GM23338 (cell line): Measurements from ENCODE around the gene TRIM71. TPM values are rescaled to one million over a fixed set of nuclear protein-coding genes. Genes with fewer than 3 reads are reported as not detected.
A peak's percentile ranks its signal among the peaks of the same experiment; 100 is the strongest.
"Not testable (repeated sequence)": the region's sequence is repeated elsewhere in the genome, so short reads cannot be mapped to it uniquely, and the experiment has no call there.

Experiments used
- ATAC-seq: fragments of 200-7000 bp; cut with Tn5 transposase; 3 replicates; pipeline ENCODE4 v1.9.1; 2020
- DNase-seq: peaks from one replicate; pipeline ENCODE4 v3.0.0-alpha.2; 2015; ENCODE audit warnings: low spot score
- H2AFZ ChIP-seq: fragments of 200-600 bp; sonication (generic); 2 replicates; pipeline ENCODE4 v1.8.0; 2016; ENCODE audit warnings: antibody characterized with exemption, mild to moderate bottlenecking, moderate library complexity
- H3F3A ChIP-seq: fragments of 200-600 bp; sonication (generic); replicated peaks from 2 replicates; pipeline ENCODE4 v1.8.0; 2017; ENCODE audit warnings: antibody characterized with exemption, mixed run types, low read depth
- H3K27ac ChIP-seq: fragments of 200-600 bp; sonication (generic); 2 replicates; pipeline ENCODE4 v1.6.1; 2016; ENCODE audit warnings: low read depth
- H3K27me3 ChIP-seq: fragments of 200-600 bp; sonication (generic); 2 replicates; pipeline ENCODE4 v1.8.0; 2016; ENCODE audit warnings: mild to moderate bottlenecking, mixed run types, moderate library complexity; ENCODE audit not compliant: insufficient read depth
- H3K36me3 ChIP-seq: fragments of 200-600 bp; sonication (generic); 2 replicates; pipeline ENCODE4 v1.8.0; 2016; ENCODE audit warnings: mild to moderate bottlenecking; ENCODE audit not compliant: insufficient read depth
- H3K4me1 ChIP-seq: fragments of 200-600 bp; sonication (generic); 2 replicates; pipeline ENCODE4 v1.8.0; 2016; ENCODE audit warnings: mild to moderate bottlenecking, moderate library complexity; ENCODE audit not compliant: insufficient read depth
- H3K4me2 ChIP-seq: fragments of 200-600 bp; sonication (generic); 2 replicates; pipeline ENCODE4 v1.7.1; 2017; ENCODE audit warnings: mixed run types
- H3K4me3 ChIP-seq: fragments of 200-600 bp; sonication (generic); 2 replicates; pipeline ENCODE4 v1.6.1; 2016; ENCODE audit warnings: mixed run types
- H3K79me2 ChIP-seq: fragments of 200-600 bp; sonication (generic); replicated peaks from 2 replicates; pipeline ENCODE4 v1.8.0; 2017; ENCODE audit warnings: mild to moderate bottlenecking; ENCODE audit not compliant: insufficient read depth
- H3K9me2 ChIP-seq: fragments of 200-600 bp; sonication (generic); 2 replicates; pipeline ENCODE4 v1.8.0; 2017; ENCODE audit not compliant: insufficient read depth
- H4K20me1 ChIP-seq: fragments of 200-600 bp; sonication (generic); replicated peaks from 2 replicates; pipeline ENCODE4 v1.8.0; 2017; ENCODE audit warnings: mild to moderate bottlenecking; ENCODE audit not compliant: insufficient read depth
- H3K27ac Mint-ChIP-seq: 2 replicates; pipeline ENCODE4 v1.8.0; 2020; ENCODE audit warnings: inconsistent platforms, mild to moderate bottlenecking, moderate library complexity, mixed read lengths
- H3K27me3 Mint-ChIP-seq: 3 replicates; pipeline ENCODE4 v1.8.0; 2022; ENCODE audit warnings: low read depth, mild to moderate bottlenecking, moderate library complexity, mixed read lengths, inconsistent platforms; ENCODE audit not compliant: insufficient read depth, poor library complexity
- H3K36me3 Mint-ChIP-seq: 3 replicates; pipeline ENCODE4 v1.8.0; 2021; ENCODE audit warnings: low read depth, mild to moderate bottlenecking, inconsistent platforms, moderate library complexity, mixed read lengths
- H3K4me1 Mint-ChIP-seq: 3 replicates; pipeline ENCODE4 v1.8.0; 2020; ENCODE audit warnings: mild to moderate bottlenecking, inconsistent platforms, mixed read lengths
- H3K4me3 Mint-ChIP-seq: 3 replicates; pipeline ENCODE4 v1.8.0; 2021; ENCODE audit warnings: moderate library complexity, mild to moderate bottlenecking, inconsistent platforms, mixed read lengths
- H3K9me3 Mint-ChIP-seq: 3 replicates; pipeline ENCODE4 v1.8.0; 2020; ENCODE audit warnings: moderate library complexity, mild to moderate bottlenecking, inconsistent platforms, mixed read lengths
- EZH2 ChIP-seq: fragments of 200-600 bp; sonication (generic); IDR thresholded peaks from one replicate; pipeline ENCODE4 v1.8.0; 2017; ENCODE audit warnings: antibody characterized with exemption, mild to moderate bottlenecking, low read depth; ENCODE audit not compliant: unreplicated experiment
- EZH2phosphoT487 ChIP-seq: fragments of 200-600 bp; sonication (generic); IDR thresholded peaks from one replicate; pipeline ENCODE4 v1.8.1; 2018; ENCODE audit warnings: antibody characterized with exemption; ENCODE audit not compliant: unreplicated experiment
- POLR2AphosphoS5 ChIP-seq: IDR thresholded peaks from 2 replicates; pipeline ENCODE4 v1.6.1; 2016; ENCODE audit warnings: antibody characterized with exemption, low read depth
- STAT1 ChIP-seq: IDR thresholded peaks from one replicate; pipeline ENCODE4 v1.6.1; 2016; ENCODE audit warnings: antibody characterized with exemption; ENCODE audit not compliant: unreplicated experiment
- polyA plus RNA-seq: library from polyadenylated mRNA; unstranded; fragments of >200 nt; fragmentation: Nextera tagmentation; extraction: Ambion mirVana; gene quantifications from 2 replicates; pipeline ENCODE4 v1.2.1, GENCODE V29; 2016
- total RNA-seq: library from RNA; depleted of rRNA; stranded (reverse); fragments of >200 nt; shearing (Covaris generic); gene quantifications from 2 replicates; pipeline ENCODE4 v1.2.3, GENCODE V29; 2014
- TF ChIP-seq, protein P1 (sequence below): fragments of 250-450 bp; sonication (Bioruptor Pico); IDR thresholded peaks from 2 replicates; pipeline ENCODE4 v1.5.0; 2020; ENCODE audit warnings: mild to moderate bottlenecking, moderate library complexity

TRIM71 gene
- total and polyA plus RNA-seq, 2 experiments from 2014 or later: 71.5 to 346 TPM

DNA sequence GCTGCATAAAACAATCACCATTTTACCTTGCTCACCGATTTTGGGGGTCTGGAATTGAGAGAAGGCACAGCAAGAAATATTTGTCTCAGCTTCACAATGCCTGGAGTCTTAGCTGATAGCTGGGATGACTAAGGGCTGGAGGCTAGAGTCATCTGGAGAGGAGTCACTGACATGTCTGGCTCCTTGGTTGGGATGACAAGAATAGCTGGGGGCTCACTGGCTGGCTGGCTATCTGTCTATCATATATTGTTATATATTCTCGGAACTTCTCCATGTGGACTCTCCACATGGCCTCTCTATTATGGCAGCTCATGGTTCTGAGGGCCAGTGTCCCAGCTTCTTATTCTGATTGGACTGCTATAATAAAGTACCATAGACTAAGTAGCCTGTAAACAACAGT, 20.0 kb upstream of the TRIM71 start (continued):
- TF ChIP-seq, protein P1, sequence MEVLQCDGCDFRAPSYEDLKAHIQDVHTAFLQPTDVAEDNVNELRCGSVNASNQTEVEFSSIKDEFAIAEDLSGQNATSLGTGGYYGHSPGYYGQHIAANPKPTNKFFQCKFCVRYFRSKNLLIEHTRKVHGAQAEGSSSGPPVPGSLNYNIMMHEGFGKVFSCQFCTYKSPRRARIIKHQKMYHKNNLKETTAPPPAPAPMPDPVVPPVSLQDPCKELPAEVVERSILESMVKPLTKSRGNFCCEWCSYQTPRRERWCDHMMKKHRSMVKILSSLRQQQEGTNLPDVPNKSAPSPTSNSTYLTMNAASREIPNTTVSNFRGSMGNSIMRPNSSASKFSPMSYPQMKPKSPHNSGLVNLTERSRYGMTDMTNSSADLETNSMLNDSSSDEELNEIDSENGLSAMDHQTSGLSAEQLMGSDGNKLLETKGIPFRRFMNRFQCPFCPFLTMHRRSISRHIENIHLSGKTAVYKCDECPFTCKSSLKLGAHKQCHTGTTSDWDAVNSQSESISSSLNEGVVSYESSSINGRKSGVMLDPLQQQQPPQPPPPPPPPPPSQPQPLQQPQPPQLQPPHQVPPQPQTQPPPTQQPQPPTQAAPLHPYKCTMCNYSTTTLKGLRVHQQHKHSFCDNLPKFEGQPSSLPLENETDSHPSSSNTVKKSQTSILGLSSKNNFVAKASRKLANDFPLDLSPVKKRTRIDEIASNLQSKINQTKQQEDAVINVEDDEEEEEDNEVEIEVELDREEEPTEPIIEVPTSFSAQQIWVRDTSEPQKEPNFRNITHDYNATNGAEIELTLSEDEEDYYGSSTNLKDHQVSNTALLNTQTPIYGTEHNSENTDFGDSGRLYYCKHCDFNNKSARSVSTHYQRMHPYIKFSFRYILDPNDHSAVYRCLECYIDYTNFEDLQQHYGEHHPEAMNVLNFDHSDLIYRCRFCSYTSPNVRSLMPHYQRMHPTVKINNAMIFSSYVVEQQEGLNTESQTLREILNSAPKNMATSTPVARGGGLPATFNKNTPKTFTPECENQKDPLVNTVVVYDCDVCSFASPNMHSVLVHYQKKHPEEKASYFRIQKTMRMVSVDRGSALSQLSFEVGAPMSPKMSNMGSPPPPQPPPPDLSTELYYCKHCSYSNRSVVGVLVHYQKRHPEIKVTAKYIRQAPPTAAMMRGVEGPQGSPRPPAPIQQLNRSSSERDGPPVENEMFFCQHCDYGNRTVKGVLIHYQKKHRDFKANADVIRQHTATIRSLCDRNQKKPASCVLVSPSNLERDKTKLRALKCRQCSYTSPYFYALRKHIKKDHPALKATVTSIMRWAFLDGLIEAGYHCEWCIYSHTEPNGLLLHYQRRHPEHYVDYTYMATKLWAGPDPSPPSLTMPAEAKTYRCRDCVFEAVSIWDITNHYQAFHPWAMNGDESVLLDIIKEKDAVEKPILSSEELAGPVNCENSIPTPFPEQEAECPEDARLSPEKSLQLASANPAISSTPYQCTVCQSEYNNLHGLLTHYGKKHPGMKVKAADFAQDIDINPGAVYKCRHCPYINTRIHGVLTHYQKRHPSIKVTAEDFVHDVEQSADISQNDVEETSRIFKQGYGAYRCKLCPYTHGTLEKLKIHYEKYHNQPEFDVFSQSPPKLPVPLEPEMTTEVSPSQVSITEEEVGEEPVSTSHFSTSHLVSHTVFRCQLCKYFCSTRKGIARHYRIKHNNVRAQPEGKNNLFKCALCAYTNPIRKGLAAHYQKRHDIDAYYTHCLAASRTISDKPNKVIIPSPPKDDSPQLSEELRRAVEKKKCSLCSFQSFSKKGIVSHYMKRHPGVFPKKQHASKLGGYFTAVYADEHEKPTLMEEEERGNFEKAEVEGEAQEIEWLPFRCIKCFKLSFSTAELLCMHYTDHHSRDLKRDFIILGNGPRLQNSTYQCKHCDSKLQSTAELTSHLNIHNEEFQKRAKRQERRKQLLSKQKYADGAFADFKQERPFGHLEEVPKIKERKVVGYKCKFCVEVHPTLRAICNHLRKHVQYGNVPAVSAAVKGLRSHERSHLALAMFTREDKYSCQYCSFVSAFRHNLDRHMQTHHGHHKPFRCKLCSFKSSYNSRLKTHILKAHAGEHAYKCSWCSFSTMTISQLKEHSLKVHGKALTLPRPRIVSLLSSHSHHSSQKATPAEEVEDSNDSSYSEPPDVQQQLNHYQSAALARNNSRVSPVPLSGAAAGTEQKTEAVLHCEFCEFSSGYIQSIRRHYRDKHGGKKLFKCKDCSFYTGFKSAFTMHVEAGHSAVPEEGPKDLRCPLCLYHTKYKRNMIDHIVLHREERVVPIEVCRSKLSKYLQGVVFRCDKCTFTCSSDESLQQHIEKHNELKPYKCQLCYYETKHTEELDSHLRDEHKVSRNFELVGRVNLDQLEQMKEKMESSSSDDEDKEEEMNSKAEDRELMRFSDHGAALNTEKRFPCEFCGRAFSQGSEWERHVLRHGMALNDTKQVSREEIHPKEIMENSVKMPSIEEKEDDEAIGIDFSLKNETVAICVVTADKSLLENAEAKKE: no peak
- TF ChIP-seq EZH2: no peak
- TF ChIP-seq POLR2AphosphoS5: no peak

DNA sequence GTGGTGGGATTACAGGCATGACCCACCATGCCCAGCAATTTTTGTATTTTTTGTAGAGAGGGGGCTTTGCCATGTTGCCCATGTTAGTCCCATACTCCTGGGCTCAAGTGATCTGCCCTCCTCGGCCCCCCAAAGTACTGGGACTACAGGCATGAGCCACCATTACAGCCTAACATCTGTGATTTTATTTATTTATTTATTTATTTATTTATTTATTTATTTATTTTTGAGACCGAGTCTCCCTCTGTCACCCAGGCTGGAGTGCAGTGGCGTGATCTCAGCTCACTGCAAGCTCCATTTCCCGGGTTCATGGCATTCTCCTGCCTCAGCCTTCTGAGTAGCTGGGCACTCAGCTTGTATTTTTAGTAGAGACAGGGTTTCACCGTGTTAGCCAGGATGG, 16.4 kb upstream of the TRIM71 start:
- not testable (repeated sequence) for H3K4me3 Mint-ChIP-seq, H3K9me2 ChIP-seq, H3K27ac Mint-ChIP-seq, H3K4me2 ChIP-seq, H3F3A ChIP-seq, H3K36me3 ChIP-seq, H4K20me1 ChIP-seq, H3K4me3 ChIP-seq, H3K9me3 Mint-ChIP-seq, H3K27ac ChIP-seq, H3K27me3 Mint-ChIP-seq, H3K79me2 ChIP-seq, H2AFZ ChIP-seq, H3K27me3 ChIP-seq, DNase-seq, ATAC-seq
- Mint-ChIP-seq H3K4me1 (peaks cover 15% of the 10 kb centered on the region), H3K36me3 (peaks cover 14% of the 10 kb centered on the region)
- H3K4me1 ChIP-seq: peaks cover 12% of the 10 kb centered on the region

DNA sequence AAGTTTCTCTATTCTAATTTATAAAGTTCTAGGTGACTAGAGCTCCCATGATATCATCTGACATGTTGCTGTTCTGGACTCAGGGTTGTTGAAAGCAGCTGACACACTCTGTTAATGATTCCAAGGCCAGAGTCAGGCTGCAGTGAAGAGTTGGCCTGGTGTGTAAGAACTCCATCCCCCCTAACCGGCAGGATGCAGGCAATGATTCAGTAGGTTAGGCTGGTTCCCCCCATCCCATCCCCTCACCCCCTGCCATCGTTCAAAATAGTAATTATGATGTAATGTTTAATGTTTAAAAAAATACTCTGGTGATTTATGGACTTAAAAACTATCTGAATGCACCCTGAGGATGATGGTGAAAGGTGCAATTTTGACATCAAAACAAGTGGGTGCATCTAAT, 4.6 kb upstream of the TRIM71 start:
- H3K9me3 Mint-ChIP-seq: no peaks in the 10 kb centered on the region; the same call in 1 of the 3 replicates
- peaks cover 26% of the 10 kb centered on the region for H3K27me3 Mint-ChIP-seq
- Histone ChIP-seq H3F3A (peaks cover 6% of the 10 kb centered on the region; the same call in 1 of the 2 replicates), H3K27me3 (no peaks in the 10 kb centered on the region), H3K79me2 (peaks cover 64% of the 10 kb centered on the region), H3K4me3 (no peak overlapping the region), H3K27ac (peak overlapping the region; percentile 28; the same call in 1 of the 2 replicates), H3K4me2 (peak overlapping the region; percentile 85), H3K9me2 (no peaks in the 10 kb centered on the region), H2AFZ (no peak overlapping the region), H4K20me1 (0 out of 2 replicates have a peak, but pooled peaks cover 3% of the 10 kb centered on the region), H3K36me3 (no peaks in the 10 kb centered on the region; the same call in 1 of the 2 replicates), H3K4me1 (peaks cover 31% of the 10 kb centered on the region)
- peaks cover 38% of the 10 kb centered on the region for H3K36me3 Mint-ChIP-seq
- ATAC-seq (no peak), DNase-seq (no peak)
- peak overlapping the region; percentile 44 for H3K4me3 Mint-ChIP-seq
- peaks cover 34% of the 10 kb centered on the region for H3K4me1 Mint-ChIP-seq
- H3K27ac Mint-ChIP-seq: peak overlapping the region; percentile 27; the same call in 1 of the 2 replicates
- TF ChIP-seq STAT1: no peak
- TF ChIP-seq, protein P1: no peak
- TF ChIP-seq EZH2phosphoT487: no peak
